HEK293 (cell line): ENCODE results near the gene TLCD2.

Experiments
- KLF8 ChIP-seq: fragments of 450-650 bp; formaldehyde crosslinking; IDR thresholded peaks from 2 replicates; pipeline ENCODE4 v1.5.1; 2016; ENCODE audit warnings: missing biosample characterization, missing genetic modification characterization
- MEIS1 ChIP-seq: sonication (generic); formaldehyde crosslinking; IDR thresholded peaks from 2 replicates; pipeline ENCODE4 v1.8.1; 2022; ENCODE audit warnings: missing genetic modification reagents, mild to moderate bottlenecking, borderline replicate concordance
- PATZ1 ChIP-seq: fragments of 450-650 bp; formaldehyde crosslinking; IDR thresholded peaks from 2 replicates; pipeline ENCODE4 v1.5.1; 2016; ENCODE audit warnings: missing biosample characterization, missing genetic modification characterization
- PRDM1 ChIP-seq: fragments of 450-650 bp; formaldehyde crosslinking; IDR thresholded peaks from 2 replicates; pipeline ENCODE4; 2016; ENCODE audit warnings: missing biosample characterization, missing genetic modification characterization
- PRDM10 ChIP-seq: fragments of 450-650 bp; formaldehyde crosslinking; IDR thresholded peaks from 2 replicates; pipeline ENCODE4 v1.5.1; 2016; ENCODE audit warnings: missing biosample characterization, missing genetic modification characterization
- PRDM2 ChIP-seq: fragments of 450-650 bp; formaldehyde crosslinking; IDR thresholded peaks from 2 replicates; pipeline ENCODE4 v1.5.1; 2016; ENCODE audit warnings: missing biosample characterization, missing genetic modification characterization, borderline replicate concordance
- TCF7L2 ChIP-seq: IDR thresholded peaks from 2 replicates; pipeline ENCODE4 v1.6.1; 2011; ENCODE audit warnings: low read depth, mild to moderate bottlenecking, inconsistent platforms, low read length, moderate library complexity, borderline replicate concordance
- ZFP41 ChIP-seq: fragments of 450-650 bp; formaldehyde crosslinking; IDR thresholded peaks from 2 replicates; pipeline ENCODE4 v1.5.1; 2016; ENCODE audit warnings: missing biosample characterization, missing genetic modification characterization, borderline replicate concordance
- ZNF10 ChIP-seq: fragments of 450-650 bp; formaldehyde crosslinking; IDR thresholded peaks from 2 replicates; pipeline ENCODE4 v1.5.1; 2017; ENCODE audit warnings: missing biosample characterization, missing genetic modification characterization
- ZNF174 ChIP-seq: fragments of 450-650 bp; formaldehyde crosslinking; IDR thresholded peaks from 2 replicates; pipeline ENCODE4 v1.5.0; 2017; ENCODE audit warnings: missing biosample characterization, mild to moderate bottlenecking, missing genetic modification characterization
- TF ChIP-seq, protein P1 (sequence below): fragments of 450-650 bp; formaldehyde crosslinking; IDR thresholded peaks from 2 replicates; pipeline ENCODE4 v1.5.1; 2016; ENCODE audit warnings: missing biosample characterization, missing genetic modification characterization
- TF ChIP-seq, protein P2 (sequence below): fragments of 450-650 bp; formaldehyde crosslinking; IDR thresholded peaks from 2 replicates; pipeline ENCODE4 v1.5.1; 2016; ENCODE audit warnings: missing biosample characterization, missing genetic modification characterization
- TF ChIP-seq, protein P3 (sequence below): fragments of 450-650 bp; formaldehyde crosslinking; IDR thresholded peaks from 2 replicates; pipeline ENCODE4 v1.5.1; 2016; ENCODE audit warnings: missing biosample characterization, missing genetic modification characterization

DNA sequence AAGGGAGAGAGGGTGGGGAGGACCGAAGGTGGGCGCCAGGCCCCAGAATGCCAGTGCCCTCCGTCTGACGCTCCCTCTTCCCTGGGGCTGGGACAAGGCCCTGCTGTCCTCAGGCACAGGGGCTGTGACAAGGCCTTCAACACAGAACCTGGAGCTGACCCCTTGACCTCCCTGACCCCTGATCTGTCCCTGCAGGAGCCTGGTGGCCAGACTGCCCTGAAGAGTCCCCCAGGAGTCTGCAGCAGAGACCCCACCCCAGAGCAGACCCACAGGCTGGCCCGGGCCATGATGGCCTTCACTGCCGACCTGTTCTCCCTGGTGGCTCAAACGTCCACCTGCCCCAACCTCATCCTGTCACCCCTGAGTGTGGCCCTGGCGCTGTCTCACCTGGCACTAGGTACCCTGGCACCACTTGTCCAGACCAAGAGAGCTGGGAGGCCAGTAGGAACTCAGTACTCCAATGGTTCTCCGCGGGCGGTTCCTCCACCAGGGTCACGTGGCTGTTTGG lies 35.4 kb upstream of the TLCD2 start:
- TF ChIP-seq, protein P1, sequence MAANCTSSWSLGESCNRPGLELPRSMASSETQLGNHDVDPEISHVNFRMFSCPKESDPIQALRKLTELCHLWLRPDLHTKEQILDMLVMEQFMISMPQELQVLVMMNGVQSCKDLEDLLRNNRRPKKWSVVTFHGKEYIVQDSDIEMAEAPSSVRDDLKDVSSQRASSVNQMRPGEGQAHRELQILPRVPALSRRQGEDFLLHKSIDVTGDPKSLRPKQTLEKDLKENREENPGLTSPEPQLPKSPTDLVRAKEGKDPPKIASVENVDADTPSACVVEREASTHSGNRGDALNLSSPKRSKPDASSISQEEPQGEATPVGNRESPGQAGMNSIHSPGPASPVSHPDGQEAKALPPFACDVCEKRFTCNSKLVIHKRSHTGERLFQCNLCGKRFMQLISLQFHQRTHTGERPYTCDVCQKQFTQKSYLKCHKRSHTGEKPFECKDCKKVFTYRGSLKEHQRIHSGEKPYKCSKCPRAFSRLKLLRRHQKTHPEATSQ (tag by site-specific recombination), result no peak
- TF ChIP-seq, protein P2, sequence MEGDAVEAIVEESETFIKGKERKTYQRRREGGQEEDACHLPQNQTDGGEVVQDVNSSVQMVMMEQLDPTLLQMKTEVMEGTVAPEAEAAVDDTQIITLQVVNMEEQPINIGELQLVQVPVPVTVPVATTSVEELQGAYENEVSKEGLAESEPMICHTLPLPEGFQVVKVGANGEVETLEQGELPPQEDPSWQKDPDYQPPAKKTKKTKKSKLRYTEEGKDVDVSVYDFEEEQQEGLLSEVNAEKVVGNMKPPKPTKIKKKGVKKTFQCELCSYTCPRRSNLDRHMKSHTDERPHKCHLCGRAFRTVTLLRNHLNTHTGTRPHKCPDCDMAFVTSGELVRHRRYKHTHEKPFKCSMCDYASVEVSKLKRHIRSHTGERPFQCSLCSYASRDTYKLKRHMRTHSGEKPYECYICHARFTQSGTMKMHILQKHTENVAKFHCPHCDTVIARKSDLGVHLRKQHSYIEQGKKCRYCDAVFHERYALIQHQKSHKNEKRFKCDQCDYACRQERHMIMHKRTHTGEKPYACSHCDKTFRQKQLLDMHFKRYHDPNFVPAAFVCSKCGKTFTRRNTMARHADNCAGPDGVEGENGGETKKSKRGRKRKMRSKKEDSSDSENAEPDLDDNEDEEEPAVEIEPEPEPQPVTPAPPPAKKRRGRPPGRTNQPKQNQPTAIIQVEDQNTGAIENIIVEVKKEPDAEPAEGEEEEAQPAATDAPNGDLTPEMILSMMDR (tag by site-specific recombination), result no peak
- TF ChIP-seq ZNF174 (no peak), MEIS1 (CRISPR knock-in tag) (no peak), ZNF10 (tag by site-specific recombination) (no peak), PATZ1 (tag by site-specific recombination) (no peak), PRDM2 (tag by site-specific recombination) (no peak), PRDM1 (tag by site-specific recombination) (no peak), ZFP41 (tag by site-specific recombination) (no peak), TCF7L2 (no peak), KLF8 (tag by site-specific recombination) (no peak), PRDM10 (no peak)
- TF ChIP-seq, protein P3, sequence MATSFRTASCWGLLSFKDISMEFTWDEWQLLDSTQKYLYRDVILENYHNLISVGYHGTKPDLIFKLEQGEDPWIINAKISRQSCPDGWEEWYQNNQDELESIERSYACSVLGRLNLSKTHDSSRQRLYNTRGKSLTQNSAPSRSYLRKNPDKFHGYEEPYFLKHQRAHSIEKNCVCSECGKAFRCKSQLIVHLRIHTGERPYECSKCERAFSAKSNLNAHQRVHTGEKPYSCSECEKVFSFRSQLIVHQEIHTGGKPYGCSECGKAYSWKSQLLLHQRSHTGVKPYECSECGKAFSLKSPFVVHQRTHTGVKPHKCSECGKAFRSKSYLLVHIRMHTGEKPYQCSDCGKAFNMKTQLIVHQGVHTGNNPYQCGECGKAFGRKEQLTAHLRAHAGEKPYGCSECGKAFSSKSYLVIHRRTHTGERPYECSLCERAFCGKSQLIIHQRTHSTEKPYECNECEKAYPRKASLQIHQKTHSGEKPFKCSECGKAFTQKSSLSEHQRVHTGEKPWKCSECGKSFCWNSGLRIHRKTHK, result no peak
